Limb (tissue), 2 donors: ENCODE results near the gene ZFPM1.

Experiments used
- DNase-seq, 2 donors: peaks; one replicate each; pipeline ENCODE4 v3.0.0-alpha.2; 2016; ENCODE audit errors: extremely low spot score in 2 of 2

The ZFPM1 gene

GRCh38 chr16:88448461-88449266 is 4.4 kb upstream of the ZFPM1 start:
- no peak for DNase-seq

- no peak for DNase-seq
Measured at GRCh38 chr16:88449267-88449561, 3.9 kb upstream of the ZFPM1 start.

- no peak for DNase-seq
Measured at GRCh38 chr16:88451586-88452481, 1.2 kb upstream of the ZFPM1 start.

- DNase-seq, result peak; percentile 93 to 99
Measured at GRCh38 chr16:88452482-88453216, 431 bp upstream of the ZFPM1 start.

DNA sequence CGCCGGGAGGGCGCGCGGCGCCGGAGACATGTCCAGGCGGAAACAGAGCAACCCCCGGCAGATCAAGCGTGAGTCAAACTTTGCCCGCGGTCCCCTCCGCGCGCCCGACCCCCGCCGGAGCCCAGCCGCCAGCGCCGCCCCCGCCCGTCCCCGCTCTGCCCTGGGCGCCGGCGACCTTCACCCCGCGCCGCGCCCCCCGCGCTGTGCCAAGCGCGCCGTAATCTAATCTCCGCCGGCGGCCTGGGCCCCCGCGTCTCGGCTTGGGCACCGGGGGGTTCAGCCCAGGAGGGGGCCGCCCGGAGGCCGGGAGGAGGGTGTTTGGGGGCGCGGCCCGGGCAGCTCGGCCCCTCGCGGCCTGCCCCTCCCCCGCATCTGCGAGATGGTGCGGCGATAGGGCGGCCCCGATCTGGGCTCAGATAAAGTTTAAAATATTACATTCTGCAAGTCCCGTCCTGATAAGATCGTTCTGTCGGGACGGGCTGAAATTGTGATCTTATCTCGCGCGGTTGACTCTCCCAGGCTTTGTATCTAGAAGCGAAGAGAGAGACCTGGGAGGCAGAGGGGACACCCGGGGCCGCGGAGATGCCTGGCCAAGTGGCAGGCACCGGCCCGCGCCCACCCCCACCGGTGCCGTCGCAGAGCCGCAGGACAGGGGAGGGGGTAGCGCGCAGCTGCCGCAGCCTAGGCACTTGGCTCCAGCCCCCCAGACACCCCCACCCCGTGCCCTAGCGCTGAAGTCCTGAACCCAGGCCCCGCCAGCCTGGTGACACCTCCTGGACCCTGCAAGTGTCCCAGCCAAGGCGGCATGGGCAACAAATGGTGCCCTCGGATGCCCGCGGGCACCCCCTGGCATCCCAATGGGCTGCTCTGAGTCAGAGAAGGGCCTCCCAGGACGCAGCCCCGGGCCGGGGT is 787 bp downstream of the ZFPM1 start:
- no peak for DNase-seq

- no peak for DNase-seq
Measured at GRCh38 chr16:88454523-88454947, 1.5 kb downstream of the ZFPM1 start.

DNA sequence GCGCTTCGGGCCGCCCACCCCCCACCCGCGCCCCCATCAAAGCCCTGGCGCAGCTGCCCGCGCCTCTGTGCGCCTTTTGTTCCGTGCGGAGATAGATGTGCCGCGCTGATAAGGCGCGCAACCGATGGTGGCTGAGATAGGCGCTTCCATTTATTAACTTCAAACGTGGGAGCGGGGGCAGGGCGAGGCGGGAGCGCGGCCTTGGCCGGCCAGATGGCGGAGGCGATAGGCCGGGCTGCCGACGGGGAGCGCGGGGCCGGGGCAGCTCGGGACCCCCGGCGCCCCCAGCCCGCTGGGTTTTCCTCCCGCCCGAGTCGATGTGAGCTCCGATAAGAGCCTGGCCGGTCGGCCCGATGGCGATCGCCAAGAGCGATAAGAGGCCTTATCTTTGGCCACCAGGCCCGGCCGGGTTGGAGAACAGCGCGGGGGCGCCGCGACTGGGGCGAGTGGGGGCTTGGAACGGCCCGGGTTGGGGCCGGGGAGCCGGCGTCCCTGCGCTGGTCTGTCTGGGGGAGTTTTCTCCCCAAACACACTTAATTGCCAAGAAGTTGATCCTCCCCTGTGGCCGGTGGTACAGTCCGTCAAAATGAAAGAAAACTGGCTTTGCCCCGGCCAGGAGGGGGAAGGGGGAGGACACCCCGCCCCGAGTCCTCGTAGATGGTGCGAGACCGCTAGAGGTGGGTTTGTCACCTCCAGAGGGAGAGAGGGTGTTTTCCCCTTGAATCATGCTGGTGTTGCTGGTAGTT is 2.7 kb downstream of the ZFPM1 start:
- DNase-seq, result peak in 1 of 2 donors; percentile 60

DNA sequence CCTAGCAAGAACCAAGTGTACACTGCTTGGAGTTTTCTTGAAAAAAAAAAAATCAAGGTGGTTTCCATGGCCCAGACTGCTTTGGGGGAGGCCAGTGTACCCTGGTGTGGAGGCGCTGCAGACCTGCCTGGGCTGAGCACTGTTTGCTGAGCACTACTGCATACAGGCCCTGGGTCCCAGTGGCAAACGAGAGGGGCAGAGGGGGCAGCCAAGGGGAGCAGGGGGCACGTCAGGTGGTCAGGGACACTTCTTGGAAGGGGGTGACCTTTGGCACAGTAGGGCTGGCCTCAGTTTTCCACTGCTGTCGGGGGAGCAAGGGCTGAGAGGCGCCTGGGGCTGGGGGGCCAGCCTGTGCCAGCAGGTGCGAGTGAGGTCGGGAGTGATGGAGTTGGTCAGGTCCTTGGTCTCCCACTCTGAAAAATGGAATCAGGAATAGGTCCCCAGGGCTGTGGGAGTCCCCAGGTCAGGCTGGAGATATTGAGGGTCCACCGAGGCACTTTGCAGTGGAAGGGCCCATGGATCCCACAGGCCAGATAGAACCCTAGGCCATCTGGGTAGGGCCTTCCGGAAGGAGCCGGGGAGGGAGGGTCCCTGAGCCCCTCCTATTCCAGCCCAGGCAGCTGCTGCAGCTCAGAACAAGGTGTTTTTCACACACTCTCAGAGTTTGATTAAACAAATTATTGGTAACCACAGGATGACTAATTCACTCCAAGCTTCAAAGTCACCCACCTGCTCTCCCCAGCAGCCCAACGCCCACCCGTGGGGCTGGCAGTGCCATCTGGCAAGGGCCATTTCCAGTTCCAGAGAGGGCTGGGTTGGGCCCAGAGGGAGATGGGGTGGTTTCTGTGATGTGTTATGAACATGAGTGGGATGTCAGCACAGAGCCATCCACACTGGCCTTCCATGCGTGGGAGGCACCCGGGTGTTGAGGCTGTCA is 3.5 kb downstream of the ZFPM1 start:
- DNase-seq, result no peak

DNA sequence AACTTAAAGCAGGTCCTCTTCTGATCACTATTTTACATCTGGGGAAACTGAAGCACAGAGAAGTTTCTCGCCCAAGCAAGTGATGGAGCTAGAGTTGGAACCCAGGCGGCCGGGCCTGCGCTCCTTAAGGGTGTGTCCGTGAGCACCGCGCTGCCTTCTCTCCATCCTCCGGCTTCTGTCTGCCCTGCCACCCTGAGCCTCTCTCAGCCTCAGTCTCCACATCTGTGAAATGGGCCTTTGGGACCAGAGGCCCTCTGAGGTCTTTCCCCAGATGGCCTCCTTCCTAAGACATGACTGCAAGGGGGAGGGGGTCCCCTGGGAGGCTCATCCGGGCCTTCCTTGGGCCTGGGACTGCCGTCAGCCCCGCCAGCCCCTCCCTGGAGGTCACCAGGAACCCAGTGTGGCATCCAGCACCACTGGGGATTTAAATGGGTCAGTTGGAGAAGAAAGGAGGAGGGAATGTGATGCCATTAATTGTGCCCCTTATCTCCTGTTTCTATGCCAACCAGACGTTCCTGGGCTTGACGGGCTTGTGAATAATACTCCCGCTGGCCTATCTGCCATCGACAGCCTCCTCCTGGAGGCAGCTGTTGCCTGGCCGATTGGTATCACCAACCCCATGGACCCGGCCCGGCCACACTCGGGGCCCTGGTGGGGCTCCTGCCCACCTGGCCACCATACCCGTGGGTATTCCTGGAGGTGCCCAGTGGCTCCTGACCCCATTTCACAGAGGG is 5.1 kb downstream of the ZFPM1 start:
- DNase-seq, result no peak

DNA sequence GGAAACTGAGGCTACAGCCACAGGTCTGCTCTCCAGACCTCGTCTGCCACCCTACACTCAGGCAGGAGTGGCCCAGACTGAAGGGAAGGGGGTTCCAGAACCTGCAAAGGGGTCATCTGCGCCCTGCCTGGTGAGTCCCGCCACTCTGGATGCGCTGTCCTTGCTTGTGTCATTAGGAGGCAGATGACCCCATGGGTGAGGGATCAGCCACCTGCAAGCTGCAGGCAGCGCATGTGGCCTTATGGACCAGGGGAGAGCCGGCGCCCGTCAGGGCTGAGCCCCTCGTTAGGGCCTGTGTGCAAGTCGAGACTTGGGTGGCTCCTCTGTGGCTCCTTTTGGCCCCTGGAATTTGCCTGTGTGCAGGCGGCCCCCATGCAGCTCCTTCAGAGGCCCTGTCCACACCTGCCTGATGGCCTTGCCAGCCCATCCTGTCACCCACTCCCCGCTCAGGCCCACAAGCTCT is 5.7 kb downstream of the ZFPM1 start:
- no peak for DNase-seq

- no peak for DNase-seq
Measured at GRCh38 chr16:88459366-88460073, 6.4 kb downstream of the ZFPM1 start.

- DNase-seq, result no peak
Measured at GRCh38 chr16:88460496-88461330, 7.6 kb downstream of the ZFPM1 start.

DNA sequence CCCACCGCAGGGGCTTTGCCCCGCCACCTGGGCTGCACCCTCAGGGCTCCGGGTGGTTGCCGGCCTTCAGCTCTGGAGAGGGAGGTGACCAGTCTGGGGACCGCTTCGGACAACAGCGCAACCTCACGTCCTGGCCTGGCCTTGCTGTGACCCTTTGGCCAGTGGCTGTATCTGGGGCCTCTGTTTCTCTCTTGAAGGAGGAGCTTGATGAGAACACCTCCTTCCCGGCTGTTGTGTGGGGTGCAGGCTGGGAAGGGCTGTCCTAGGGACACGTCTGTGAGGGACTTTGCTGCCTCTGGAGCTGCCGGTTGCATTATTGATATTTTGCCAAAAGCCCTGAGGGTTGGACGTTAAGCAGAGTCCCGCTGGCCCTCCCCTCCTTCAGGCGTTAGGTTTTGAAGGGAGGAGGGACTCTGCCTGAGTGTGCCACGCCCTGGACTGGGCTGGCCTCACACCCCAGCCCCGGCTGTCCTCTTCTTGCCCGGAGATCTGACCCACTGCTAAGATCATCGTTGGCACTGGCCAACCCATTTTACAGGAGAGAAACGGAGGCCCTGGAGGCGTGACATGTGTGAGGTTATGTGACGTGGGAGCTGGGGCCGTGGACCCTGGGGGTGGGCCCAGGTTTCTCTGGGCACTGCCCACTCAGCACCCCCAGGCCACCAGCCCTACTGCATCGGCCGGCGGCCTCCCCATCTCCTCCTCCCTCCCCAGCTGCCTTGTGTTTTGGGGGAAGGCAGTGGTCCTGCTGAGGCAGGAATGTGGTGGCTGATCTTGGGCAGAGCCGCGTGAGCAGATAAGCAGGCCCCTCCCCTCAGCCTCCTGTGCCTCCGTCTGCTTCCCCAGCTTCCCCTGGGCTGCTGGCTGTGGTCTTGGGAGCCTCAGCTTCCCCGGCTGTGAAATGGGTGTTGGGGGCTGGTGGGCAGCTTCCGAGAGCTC is 8.5 kb downstream of the ZFPM1 start:
- no peak for DNase-seq

DNA sequence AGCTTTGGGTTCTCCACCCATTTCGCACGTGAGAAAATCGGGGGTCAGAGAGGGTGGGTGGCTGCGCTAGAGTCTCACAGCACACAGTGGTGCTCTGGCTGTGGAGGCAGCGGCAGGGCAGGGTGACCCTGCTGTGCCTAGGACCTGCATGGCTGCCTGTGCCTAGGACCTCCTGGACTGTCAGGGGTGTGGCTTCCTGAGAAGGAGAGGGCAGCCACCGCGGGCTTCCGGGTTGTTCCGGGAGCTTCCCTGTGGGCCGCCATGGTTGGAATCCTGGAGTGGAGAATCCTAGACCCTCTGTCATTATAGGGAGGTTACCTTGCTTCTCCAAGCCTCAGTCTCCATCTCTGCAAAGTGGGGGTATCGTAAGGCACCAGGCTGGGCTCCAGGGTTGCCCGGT is 9.3 kb downstream of the ZFPM1 start:
- no peak for DNase-seq

GRCh38 chr16:88463411-88463810 is 10.3 kb downstream of the ZFPM1 start:
- no peak for DNase-seq
